H1 (cell line): Measurements from ENCODE around the gene VSX1. TPM values are rescaled to one million over a fixed set of nuclear protein-coding genes. Genes with fewer than 3 reads are reported as not detected.
A peak's percentile ranks its signal among the peaks of the same experiment; 100 is the strongest.

ENCODE experiments used
- CTCF ChIA-PET: fragments of 300-600 bp; sonication (Branson Sonifier 250); formaldehyde crosslinking; loops from one replicate; lab custom pipeline; 2021; ENCODE audit not compliant: partially characterized antibody; lab: Charles Lee
- POLR2A ChIA-PET: fragments of 300-600 bp; sonication (Branson Sonifier 250); formaldehyde crosslinking; loops from one replicate; lab custom pipeline; 2021; ENCODE audit warnings: inconsistent platforms; ENCODE audit not compliant: partially characterized antibody; lab: Charles Lee
- DNase-seq, 2 experiments: peaks; one replicate each; pipeline versions ENCODE4 v3.0.0 to v3.0.0-alpha.2; 2010 to 2022; ENCODE audit warnings: low spot score in 2 of 2, low read depth in 1 of 2, mixed read lengths in 1 of 2
- FAIRE-seq: peaks from 2 replicates; lab custom pipeline; 2011; peaks lifted over from hg19 to GRCh38; lab: Jason Lieb, UNC
- H2AFZ ChIP-seq: 2 replicates; pipeline ENCODE4 v1.8.1; 2012; ENCODE audit warnings: low read length, inconsistent platforms
- H2AK5ac ChIP-seq: 2 replicates; pipeline ENCODE4 v1.6.1; 2013; ENCODE audit warnings: low read depth, low read length
- H2BK120ac ChIP-seq: replicated peaks from 2 replicates; pipeline ENCODE3; 2013; ENCODE audit warnings: low read depth, low read length, inconsistent platforms
- H2BK12ac ChIP-seq: 2 replicates; pipeline ENCODE4 v1.6.1; 2013; ENCODE audit warnings: low read depth, low read length
- H2BK15ac ChIP-seq: 2 replicates; pipeline ENCODE4 v1.6.1; 2013; ENCODE audit warnings: low read length
- H2BK20ac ChIP-seq: 2 replicates; pipeline ENCODE4 v1.6.1; 2013; ENCODE audit warnings: low read length
- H2BK5ac ChIP-seq: 2 replicates; pipeline ENCODE4 v1.6.1; 2013; ENCODE audit warnings: low read depth, low read length
- H3K14ac ChIP-seq: 2 replicates; pipeline ENCODE4 v1.6.1; 2013; ENCODE audit warnings: inconsistent platforms; ENCODE audit not compliant: insufficient read length
- H3K18ac ChIP-seq: 2 replicates; pipeline ENCODE4 v1.6.1; 2013; ENCODE audit warnings: low read length; ENCODE audit errors: extremely low read depth
- H3K23ac ChIP-seq: 2 replicates; pipeline ENCODE4 v1.6.1; 2013; ENCODE audit warnings: inconsistent platforms; ENCODE audit not compliant: insufficient read length
- H3K23me2 ChIP-seq: 2 replicates; pipeline ENCODE4 v1.6.1; 2013; ENCODE audit warnings: low read depth, low read length
- H3K27ac ChIP-seq: 2 replicates; pipeline ENCODE4 v1.6.1; 2011; ENCODE audit warnings: low read depth, low read length, inconsistent platforms
- H3K27me3 ChIP-seq, 4 experiments: replicated peaks in 1 of 4; 1 replicate in 1 of 4; 2 replicates in 3 of 4; pipeline versions ENCODE4 v1.6.1 to v1.8.1; 2011 to 2013; ENCODE audit warnings: low read length in 3 of 4, mild to moderate bottlenecking in 3 of 4, inconsistent platforms in 2 of 4, mixed read lengths in 2 of 4, moderate library complexity in 1 of 4; ENCODE audit not compliant: control insufficient read depth in 3 of 4, insufficient read depth in 3 of 4; ENCODE audit errors: extremely low read depth in 1 of 4
- H3K36me3 ChIP-seq, 4 experiments: 2 replicates each; pipeline versions ENCODE4 v1.6.1 to v1.8.1; 2011 to 2013; ENCODE audit warnings: mild to moderate bottlenecking in 4 of 4, low read length in 3 of 4, moderate library complexity in 2 of 4, control low read depth in 1 of 4, inconsistent platforms in 1 of 4; ENCODE audit not compliant: insufficient read depth in 4 of 4, control insufficient read depth in 2 of 4
- H3K4ac ChIP-seq: replicated peaks from 2 replicates; pipeline ENCODE3; 2013; ENCODE audit warnings: low read length, low read depth, mixed read lengths, inconsistent platforms; ENCODE audit not compliant: insufficient read length
- H3K4me1 ChIP-seq, 4 experiments: replicated peaks in 1 of 4; 1 replicate in 1 of 4; 2 replicates in 3 of 4; pipeline versions ENCODE4 v1.6.1 to v1.8.1; 2011 to 2013; ENCODE audit warnings: low read length in 3 of 4, inconsistent platforms in 2 of 4, mixed read lengths in 1 of 4; ENCODE audit not compliant: insufficient read depth in 4 of 4, control insufficient read depth in 3 of 4
- H3K4me2 ChIP-seq, 2 experiments: 2 replicates each; pipeline versions ENCODE4 v1.6.1 to v1.8.1; 2011 to 2013; ENCODE audit warnings: low read depth in 2 of 2, low read length in 2 of 2, control low read depth in 1 of 2, inconsistent platforms in 1 of 2, mild to moderate bottlenecking in 1 of 2; ENCODE audit not compliant: insufficient read depth in 1 of 2
- H3K4me3 ChIP-seq, 4 experiments: fragments of 200-600, 300-600 bp in 1 of 4; sonication (generic), shearing (Covaris generic), sonication (Bioruptor Twin) in 1 of 4; 2 replicates each; pipeline versions ENCODE4 v1.5.1 to v1.8.1; 2011 to 2016; ENCODE audit warnings: low read length in 4 of 4, low read depth in 3 of 4, control low read depth in 2 of 4, inconsistent platforms in 2 of 4, mild to moderate bottlenecking in 2 of 4, mixed read lengths in 1 of 4, moderate library complexity in 1 of 4; ENCODE audit not compliant: insufficient read depth in 2 of 4; ENCODE audit errors: extremely low read depth in 1 of 4
- H3K56ac ChIP-seq: replicated peaks from 2 replicates; pipeline ENCODE3; 2013; ENCODE audit warnings: low read depth, mild to moderate bottlenecking, mixed read lengths, low read length, inconsistent platforms; ENCODE audit not compliant: insufficient read length
- H3K79me1 ChIP-seq: 2 replicates; pipeline ENCODE4 v1.6.1; 2013; ENCODE audit warnings: low read depth, low read length, control low read depth
- H3K79me2 ChIP-seq, 2 experiments: 2 replicates each; pipeline versions ENCODE4 v1.6.1 to v1.8.1; 2012 to 2013; ENCODE audit warnings: low read length in 2 of 2, mild to moderate bottlenecking in 2 of 2, inconsistent platforms in 1 of 2; ENCODE audit not compliant: insufficient read depth in 2 of 2, control insufficient read depth in 1 of 2
- H3K9ac ChIP-seq, 4 experiments: replicated peaks in 1 of 4; 1 replicate in 1 of 4; 2 replicates in 3 of 4; pipeline versions ENCODE4 v1.6.1 to v1.8.1; 2011 to 2013; ENCODE audit warnings: low read depth in 3 of 4, low read length in 3 of 4, control low read depth in 2 of 4, mild to moderate bottlenecking in 2 of 4, moderate library complexity in 2 of 4, inconsistent platforms in 1 of 4; ENCODE audit errors: extremely low read depth in 1 of 4
- H3K9me3 ChIP-seq, 2 experiments: 2 replicates each; pipeline versions ENCODE4 v1.6.1 to v1.8.1; 2012 to 2013; ENCODE audit warnings: mild to moderate bottlenecking in 2 of 2, moderate library complexity in 2 of 2, control low read depth in 1 of 2, inconsistent platforms in 1 of 2, low read depth in 1 of 2, low read length in 1 of 2, mixed read lengths in 1 of 2; ENCODE audit not compliant: insufficient read depth in 2 of 2
- H4K20me1 ChIP-seq, 2 experiments: replicated peaks in 1 of 2; 2 replicates each; pipeline versions ENCODE3 to v1.8.1; 2011 to 2013; ENCODE audit warnings: inconsistent platforms in 2 of 2, low read length in 2 of 2, mild to moderate bottlenecking in 1 of 2; ENCODE audit not compliant: insufficient read depth in 2 of 2, control insufficient read depth in 1 of 2
- H4K5ac ChIP-seq: 2 replicates; pipeline ENCODE4 v1.6.1; 2013; ENCODE audit warnings: low read length, low read depth, mixed read lengths, inconsistent platforms; ENCODE audit not compliant: insufficient read length
- H4K8ac ChIP-seq: 2 replicates; pipeline ENCODE4 v1.8.0; 2013; ENCODE audit warnings: mild to moderate bottlenecking, moderate library complexity, low read length, inconsistent platforms; ENCODE audit not compliant: insufficient read depth; ENCODE audit errors: extremely low read depth
- H4K91ac ChIP-seq: replicated peaks from 2 replicates; pipeline ENCODE3; 2013; ENCODE audit warnings: low read length, mixed read lengths, inconsistent platforms; ENCODE audit not compliant: insufficient read length
- ASH2L ChIP-seq: fragments of 200-600, 300-600 bp; sonication (generic); IDR thresholded peaks from one replicate; pipeline ENCODE4 v1.7.1; 2017; ENCODE audit warnings: low read length
- ATF3 ChIP-seq: IDR thresholded peaks from 2 replicates; pipeline ENCODE4 v1.6.1; 2011; ENCODE audit warnings: low read depth, mild to moderate bottlenecking, low read length; ENCODE audit not compliant: insufficient read depth
- BACH1 ChIP-seq: IDR thresholded peaks from 2 replicates; pipeline ENCODE4 v1.6.1; 2012; ENCODE audit warnings: low read length, improper control_type of control experiment
- EZH2 ChIP-seq: fragments of 200-600 bp; sonication (generic); IDR thresholded peaks from 2 replicates; pipeline ENCODE4 v1.7.1; 2012; ENCODE audit warnings: low read depth, mild to moderate bottlenecking, moderate library complexity, low read length, inconsistent platforms; ENCODE audit not compliant: severe bottlenecking
- GTF2F1 ChIP-seq: IDR thresholded peaks from 2 replicates; pipeline ENCODE4 v1.6.1; 2012; ENCODE audit warnings: low read depth, low read length, improper control_type of control experiment, borderline replicate concordance
- KDM1A ChIP-seq: fragments of 200-600, 300-600 bp; sonication (generic); IDR thresholded peaks from 2 replicates; pipeline ENCODE4 v1.7.1; 2016; ENCODE audit warnings: mild to moderate bottlenecking, low read length, borderline replicate concordance
- NRF1 ChIP-seq: IDR thresholded peaks from 2 replicates; pipeline ENCODE4 v1.6.1; 2011; ENCODE audit warnings: mild to moderate bottlenecking, low read depth, low read length, improper control_type of control experiment
- SAP30 ChIP-seq: fragments of 300-600 bp; sonication (generic); IDR thresholded peaks from 2 replicates; pipeline ENCODE4 v1.7.1; 2012; ENCODE audit warnings: low read length, moderate library complexity, mild to moderate bottlenecking, inconsistent platforms; ENCODE audit not compliant: insufficient read depth, insufficient replicate concordance
- SP1 ChIP-seq: IDR thresholded peaks from 2 replicates; pipeline ENCODE4 v1.6.1; 2011; ENCODE audit warnings: low read depth, low read length
- SP4 ChIP-seq: IDR thresholded peaks from 2 replicates; pipeline ENCODE4 v1.6.1; 2012; ENCODE audit warnings: low read length, inconsistent platforms
- SRF ChIP-seq: IDR thresholded peaks from 2 replicates; pipeline ENCODE4 v1.6.1; 2011; ENCODE audit warnings: mild to moderate bottlenecking, low read depth, low read length, moderate library complexity
- SUZ12 ChIP-seq: fragments of 200-600 bp; sonication (generic); IDR thresholded peaks from 2 replicates; pipeline ENCODE4 v1.6.1; 2012; ENCODE audit warnings: mild to moderate bottlenecking, inconsistent platforms, low read length, moderate library complexity, mixed read lengths
- ZNF274 ChIP-seq: IDR thresholded peaks from 2 replicates; pipeline ENCODE4 v1.7.0; 2012; ENCODE audit warnings: low read length, borderline replicate concordance; ENCODE audit errors: extremely low read depth
- WGBS, 2 experiments: shearing (Covaris generic) in 1 of 2; methylation state at CpG; one replicate each; pipeline versions ENCODE4 v1.1.6 to v1.1.7; 2013 to 2015; ENCODE audit warnings: low lambda C conversion rate in 2 of 2, mixed read lengths in 2 of 2, inconsistent platforms in 1 of 2, low coverage in 1 of 2, missing lambda C conversion rate in 1 of 2; ENCODE audit not compliant: insufficient replicate concordance in 2 of 2, insufficient coverage in 1 of 2, insufficient read length in 1 of 2; ENCODE audit errors: extremely low coverage in 1 of 2, missing lambda C conversion rate in 1 of 2; 5-methylcytosine and 5-hydroxymethylcytosine counted together
- polyA plus RNA-seq, 7 experiments: library from polyadenylated mRNA; depleted of rRNA in 3 of 7; stranded (reverse) in 5 of 7; unstranded in 2 of 7; fragments of >200 nt in 5 of 7; fragments of 200-250 nt in 2 of 7; gene quantifications; 1 replicate in 5 of 7; 2 replicates in 1 of 7; 4 replicates in 1 of 7; pipeline versions ENCODE4 v1.2.1 to v1.2.3, GENCODE V29; 2011 to 2013; ENCODE audit warnings: missing spikeins in 2 of 7, mixed read lengths in 2 of 7
- total RNA-seq: library from RNA; stranded (reverse); fragmentation: NEBNext Ultra II Directional; extraction: Animal tissue kit (Norgen Biotek cat#: 25700); gene quantifications from 2 replicates; pipeline ENCODE4 v1.2.1, GENCODE V29; 2021

VSX1 gene
- total and polyA plus RNA-seq, 2 of the 8 experiments (the other 6 are each of a cell fraction or from before 2014, with no cell fraction given): 0.14 TPM; not detected in 1

GRCh38 chr20:25116739-25117458 is 35.0 kb upstream of the VSX1 start:
- no peak overlapping the region for H3K18ac ChIP-seq
- no peak overlapping the region for H3K4me2 ChIP-seq
- 0 out of 2 replicates have a peak, but pooled peaks cover 3% of the 10 kb centered on the region for H3K23me2 ChIP-seq
- H3K79me1 ChIP-seq: no peaks in the 10 kb centered on the region
- ChIA-PET CTCF (interaction anchor here (1.2 kb wide), 1 partner anchor 61 kb away, joined by 3 read pairs; no protein-coding TSS in a partner anchor), POLR2A (interaction anchor here (0.6 to 1.0 kb wide), 2 partner anchors 17 to 162 kb away, joined by 3 read pairs; no protein-coding TSS in a partner anchor)
- no peaks in the 10 kb centered on the region for H3K9me3 ChIP-seq
- no peaks in the 10 kb centered on the region for H3K27me3 ChIP-seq
- no peak overlapping the region for H3K56ac ChIP-seq
- peaks cover 0 to 3% of the 10 kb centered on the region in 2 experiments for H4K20me1 ChIP-seq
- H3K36me3 ChIP-seq: no peaks in the 10 kb centered on the region
- 77% methylated on average over 14 of the region's 14 CpGs; no CpG with 5 or more reads in 1 of the 2 experiments for WGBS, 2 experiments
- no peaks in the 10 kb centered on the region for H3K79me2 ChIP-seq
- H3K4me1 ChIP-seq: no peaks in the 10 kb centered on the region
- H2AFZ ChIP-seq: no peak overlapping the region
- no peak overlapping the region for H3K4ac ChIP-seq
- H3K4me3 ChIP-seq: no peak overlapping the region
- no peak overlapping the region for H2AK5ac ChIP-seq
- no peak overlapping the region for H3K27ac ChIP-seq
- H2BK15ac ChIP-seq: no peak overlapping the region
- no peak overlapping the region for H2BK5ac ChIP-seq
- H2BK120ac ChIP-seq: no peak overlapping the region
- no peak overlapping the region for H4K5ac ChIP-seq
- H3K14ac ChIP-seq: no peak overlapping the region
- H3K23ac ChIP-seq: no peak overlapping the region
- H4K8ac ChIP-seq: no peak overlapping the region
- DNase-seq (peak in 1 of 2 experiments; percentile 41), FAIRE-seq (no peak)
- H2BK20ac ChIP-seq: no peak overlapping the region
- H4K91ac ChIP-seq: no peak overlapping the region
- H2BK12ac ChIP-seq: no peak overlapping the region
- no peak overlapping the region for H3K9ac ChIP-seq
- TF ChIP-seq ATF3 (no peak), NRF1 (no peak), BACH1 (no peak), SAP30 (no peak), ZNF274 (no peak), KDM1A (no peak), SP1 (no peak), GTF2F1 (no peak), SUZ12 (no peak), EZH2 (no peak), ASH2L (no peak), SRF (no peak), SP4 (no peak)
